Measurements from ENCODE around the gene PZP. TPM values are rescaled to one million over a fixed set of nuclear protein-coding genes. Genes with fewer than 3 reads are reported as not detected.

Gene PZP
- total and polyA plus RNA-seq, 2 of the 13 experiments (the other 11 are each of a cell fraction or from before 2014, with no cell fraction given), result 0.07 to 0.89 TPM

DNA sequence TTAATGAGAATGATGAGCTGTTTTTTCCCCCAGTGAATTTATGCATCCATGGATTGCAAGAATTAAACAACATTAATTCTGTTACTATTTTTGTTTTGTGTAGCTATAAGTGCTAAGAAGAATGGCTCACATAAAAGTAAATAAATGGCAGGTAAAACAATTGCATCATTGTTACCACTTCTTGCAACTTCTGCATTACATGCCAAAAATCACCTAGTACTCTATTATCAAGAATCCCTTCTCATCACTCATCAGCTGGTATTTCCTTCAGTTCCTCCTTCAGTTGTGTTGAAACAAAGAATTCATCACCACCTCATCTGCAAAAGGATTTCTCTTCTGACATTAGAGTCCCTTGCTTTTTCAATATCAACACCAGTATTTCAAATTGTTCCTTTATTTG is 93.2 kb downstream of the PZP start (continued):
- TF ChIP-seq, protein P1, sequence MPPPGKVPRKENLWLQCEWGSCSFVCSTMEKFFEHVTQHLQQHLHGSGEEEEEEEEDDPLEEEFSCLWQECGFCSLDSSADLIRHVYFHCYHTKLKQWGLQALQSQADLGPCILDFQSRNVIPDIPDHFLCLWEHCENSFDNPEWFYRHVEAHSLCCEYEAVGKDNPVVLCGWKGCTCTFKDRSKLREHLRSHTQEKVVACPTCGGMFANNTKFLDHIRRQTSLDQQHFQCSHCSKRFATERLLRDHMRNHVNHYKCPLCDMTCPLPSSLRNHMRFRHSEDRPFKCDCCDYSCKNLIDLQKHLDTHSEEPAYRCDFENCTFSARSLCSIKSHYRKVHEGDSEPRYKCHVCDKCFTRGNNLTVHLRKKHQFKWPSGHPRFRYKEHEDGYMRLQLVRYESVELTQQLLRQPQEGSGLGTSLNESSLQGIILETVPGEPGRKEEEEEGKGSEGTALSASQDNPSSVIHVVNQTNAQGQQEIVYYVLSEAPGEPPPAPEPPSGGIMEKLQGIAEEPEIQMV (CRISPR knock-in tag; IDR thresholded peaks at IDR 0.05; ENCODE audit: low read depth), result no peak
- TF ChIP-seq, protein P2, sequence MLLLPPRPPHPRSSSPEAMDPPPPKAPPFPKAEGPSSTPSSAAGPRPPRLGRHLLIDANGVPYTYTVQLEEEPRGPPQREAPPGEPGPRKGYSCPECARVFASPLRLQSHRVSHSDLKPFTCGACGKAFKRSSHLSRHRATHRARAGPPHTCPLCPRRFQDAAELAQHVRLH (CRISPR knock-in tag; IDR thresholded peaks at IDR 0.05; ENCODE audit: borderline replicate concordance, low read depth), result no peak
- TF ChIP-seq NFYC (CRISPR knock-in tag; IDR thresholded peaks at IDR 0.05), result no peak
- no peak for TF ChIP-seq ZNF644 (CRISPR knock-in tag; IDR thresholded peaks at IDR 0.05; ENCODE audit: low read depth)
- TF ChIP-seq CBX2 (IDR thresholded peaks at IDR 0.05; ENCODE audit: low read depth, low read length), result no peak
- TF ChIP-seq CBX2 (CRISPR knock-in tag; IDR thresholded peaks at IDR 0.05; ENCODE audit: low read depth), result no peak
- TF ChIP-seq TP53 (CRISPR knock-in tag; conservative IDR thresholded peaks at IDR 0.05), result no peak
- TF ChIP-seq ZNF430 (CRISPR knock-in tag; IDR thresholded peaks at IDR 0.05), result no peak
- no peak for TF ChIP-seq ZNF12 (CRISPR knock-in tag; IDR thresholded peaks at IDR 0.05)
- TF ChIP-seq ZFP62 (CRISPR knock-in tag; IDR thresholded peaks at IDR 0.05), result no peak
- peak; percentile 33 for TF ChIP-seq HNRNPK (IDR thresholded peaks at IDR 0.05; ENCODE audit: low read depth, low read length, poor library complexity, severe bottlenecking)
- peak; percentile 86; the same call in 1 of the 2 replicates for TF ChIP-seq HNRNPL (IDR thresholded peaks at IDR 0.05; ENCODE audit: low read depth, low read length)
- TF ChIP-seq TAF15 (IDR thresholded peaks at IDR 0.05; ENCODE audit: low read depth, low read length, poor library complexity, severe bottlenecking), result peak; percentile 62
- no peak for TF ChIP-seq ZNF205 (CRISPR knock-in tag; IDR thresholded peaks at IDR 0.05)
- TF ChIP-seq, protein P3, sequence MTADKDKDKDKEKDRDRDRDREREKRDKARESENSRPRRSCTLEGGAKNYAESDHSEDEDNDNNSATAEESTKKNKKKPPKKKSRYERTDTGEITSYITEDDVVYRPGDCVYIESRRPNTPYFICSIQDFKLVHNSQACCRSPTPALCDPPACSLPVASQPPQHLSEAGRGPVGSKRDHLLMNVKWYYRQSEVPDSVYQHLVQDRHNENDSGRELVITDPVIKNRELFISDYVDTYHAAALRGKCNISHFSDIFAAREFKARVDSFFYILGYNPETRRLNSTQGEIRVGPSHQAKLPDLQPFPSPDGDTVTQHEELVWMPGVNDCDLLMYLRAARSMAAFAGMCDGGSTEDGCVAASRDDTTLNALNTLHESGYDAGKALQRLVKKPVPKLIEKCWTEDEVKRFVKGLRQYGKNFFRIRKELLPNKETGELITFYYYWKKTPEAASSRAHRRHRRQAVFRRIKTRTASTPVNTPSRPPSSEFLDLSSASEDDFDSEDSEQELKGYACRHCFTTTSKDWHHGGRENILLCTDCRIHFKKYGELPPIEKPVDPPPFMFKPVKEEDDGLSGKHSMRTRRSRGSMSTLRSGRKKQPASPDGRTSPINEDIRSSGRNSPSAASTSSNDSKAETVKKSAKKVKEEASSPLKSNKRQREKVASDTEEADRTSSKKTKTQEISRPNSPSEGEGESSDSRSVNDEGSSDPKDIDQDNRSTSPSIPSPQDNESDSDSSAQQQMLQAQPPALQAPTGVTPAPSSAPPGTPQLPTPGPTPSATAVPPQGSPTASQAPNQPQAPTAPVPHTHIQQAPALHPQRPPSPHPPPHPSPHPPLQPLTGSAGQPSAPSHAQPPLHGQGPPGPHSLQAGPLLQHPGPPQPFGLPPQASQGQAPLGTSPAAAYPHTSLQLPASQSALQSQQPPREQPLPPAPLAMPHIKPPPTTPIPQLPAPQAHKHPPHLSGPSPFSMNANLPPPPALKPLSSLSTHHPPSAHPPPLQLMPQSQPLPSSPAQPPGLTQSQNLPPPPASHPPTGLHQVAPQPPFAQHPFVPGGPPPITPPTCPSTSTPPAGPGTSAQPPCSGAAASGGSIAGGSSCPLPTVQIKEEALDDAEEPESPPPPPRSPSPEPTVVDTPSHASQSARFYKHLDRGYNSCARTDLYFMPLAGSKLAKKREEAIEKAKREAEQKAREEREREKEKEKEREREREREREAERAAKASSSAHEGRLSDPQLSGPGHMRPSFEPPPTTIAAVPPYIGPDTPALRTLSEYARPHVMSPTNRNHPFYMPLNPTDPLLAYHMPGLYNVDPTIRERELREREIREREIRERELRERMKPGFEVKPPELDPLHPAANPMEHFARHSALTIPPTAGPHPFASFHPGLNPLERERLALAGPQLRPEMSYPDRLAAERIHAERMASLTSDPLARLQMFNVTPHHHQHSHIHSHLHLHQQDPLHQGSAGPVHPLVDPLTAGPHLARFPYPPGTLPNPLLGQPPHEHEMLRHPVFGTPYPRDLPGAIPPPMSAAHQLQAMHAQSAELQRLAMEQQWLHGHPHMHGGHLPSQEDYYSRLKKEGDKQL (CRISPR knock-in tag; IDR thresholded peaks at IDR 0.05; ENCODE audit: low read depth), result no peak
- no peak for TF ChIP-seq NFE2L1 (CRISPR knock-in tag; IDR thresholded peaks at IDR 0.05; ENCODE audit: borderline replicate concordance)
- peak; percentile 99 for TF ChIP-seq PAF1 (CRISPR knock-in tag; IDR thresholded peaks at IDR 0.05)
- TF ChIP-seq, protein P4, sequence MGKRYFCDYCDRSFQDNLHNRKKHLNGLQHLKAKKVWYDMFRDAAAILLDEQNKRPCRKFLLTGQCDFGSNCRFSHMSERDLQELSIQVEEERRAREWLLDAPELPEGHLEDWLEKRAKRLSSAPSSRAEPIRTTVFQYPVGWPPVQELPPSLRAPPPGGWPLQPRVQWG (CRISPR knock-in tag; IDR thresholded peaks at IDR 0.05; ENCODE audit: borderline replicate concordance, low read depth), result no peak
- TF ChIP-seq, protein P5, sequence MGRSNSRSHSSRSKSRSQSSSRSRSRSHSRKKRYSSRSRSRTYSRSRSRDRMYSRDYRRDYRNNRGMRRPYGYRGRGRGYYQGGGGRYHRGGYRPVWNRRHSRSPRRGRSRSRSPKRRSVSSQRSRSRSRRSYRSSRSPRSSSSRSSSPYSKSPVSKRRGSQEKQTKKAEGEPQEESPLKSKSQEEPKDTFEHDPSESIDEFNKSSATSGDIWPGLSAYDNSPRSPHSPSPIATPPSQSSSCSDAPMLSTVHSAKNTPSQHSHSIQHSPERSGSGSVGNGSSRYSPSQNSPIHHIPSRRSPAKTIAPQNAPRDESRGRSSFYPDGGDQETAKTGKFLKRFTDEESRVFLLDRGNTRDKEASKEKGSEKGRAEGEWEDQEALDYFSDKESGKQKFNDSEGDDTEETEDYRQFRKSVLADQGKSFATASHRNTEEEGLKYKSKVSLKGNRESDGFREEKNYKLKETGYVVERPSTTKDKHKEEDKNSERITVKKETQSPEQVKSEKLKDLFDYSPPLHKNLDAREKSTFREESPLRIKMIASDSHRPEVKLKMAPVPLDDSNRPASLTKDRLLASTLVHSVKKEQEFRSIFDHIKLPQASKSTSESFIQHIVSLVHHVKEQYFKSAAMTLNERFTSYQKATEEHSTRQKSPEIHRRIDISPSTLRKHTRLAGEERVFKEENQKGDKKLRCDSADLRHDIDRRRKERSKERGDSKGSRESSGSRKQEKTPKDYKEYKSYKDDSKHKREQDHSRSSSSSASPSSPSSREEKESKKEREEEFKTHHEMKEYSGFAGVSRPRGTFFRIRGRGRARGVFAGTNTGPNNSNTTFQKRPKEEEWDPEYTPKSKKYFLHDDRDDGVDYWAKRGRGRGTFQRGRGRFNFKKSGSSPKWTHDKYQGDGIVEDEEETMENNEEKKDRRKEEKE (IDR thresholded peaks at IDR 0.05), result no peak
- TF ChIP-seq MXD4 (CRISPR knock-in tag; IDR thresholded peaks at IDR 0.05), result no peak
